MM.1S (cell line): ENCODE data around the gene ANXA4.

Experiments
- CTCF ChIP-seq: fragments of 300-600 bp; sonication (generic); IDR thresholded peaks from 2 replicates; pipeline ENCODE4 v1.5.1; 2016; ENCODE audit warnings: antibody characterized with exemption, low read length, mixed read lengths
- EZH2 ChIP-seq: fragments of 300-600 bp; sonication (generic); optimal IDR thresholded peaks from 2 replicates; pipeline ENCODE3; 2017; ENCODE audit warnings: low read depth, mild to moderate bottlenecking, antibody characterized with exemption, low read length, mixed read lengths
- EZH2phosphoT487 ChIP-seq: fragments of 300-600 bp; sonication (generic); IDR thresholded peaks from 2 replicates; pipeline ENCODE4 v1.6.1; 2018; ENCODE audit warnings: antibody characterized with exemption, low read length

DNA sequence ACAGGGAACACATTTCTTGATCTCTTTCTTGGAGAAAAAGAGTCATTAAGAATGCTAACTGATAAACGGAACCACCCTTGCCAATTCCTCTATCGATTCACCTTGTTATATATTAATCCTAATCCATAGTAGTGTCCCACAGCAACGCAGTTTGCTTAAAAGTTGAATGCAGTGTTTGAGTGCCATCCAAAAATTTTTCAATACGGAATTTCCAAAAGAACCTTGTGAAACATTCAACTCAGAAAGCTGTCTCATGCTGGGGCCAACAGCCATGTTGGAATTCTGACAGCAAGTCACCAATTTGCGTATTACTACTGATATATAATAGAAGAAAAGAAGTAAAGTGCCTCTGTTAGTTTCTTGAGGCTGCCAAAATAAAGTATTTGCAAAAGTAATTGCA lies 42.3 kb downstream of the ANXA4 start:
- TF ChIP-seq CTCF (no peak), EZH2phosphoT487 (no peak), EZH2 (no peak)
